ENCODE results near the gene RAI1.
A peak's percentile ranks its signal among the peaks of the same experiment; 100 is the strongest.

Gene RAI1

DNA sequence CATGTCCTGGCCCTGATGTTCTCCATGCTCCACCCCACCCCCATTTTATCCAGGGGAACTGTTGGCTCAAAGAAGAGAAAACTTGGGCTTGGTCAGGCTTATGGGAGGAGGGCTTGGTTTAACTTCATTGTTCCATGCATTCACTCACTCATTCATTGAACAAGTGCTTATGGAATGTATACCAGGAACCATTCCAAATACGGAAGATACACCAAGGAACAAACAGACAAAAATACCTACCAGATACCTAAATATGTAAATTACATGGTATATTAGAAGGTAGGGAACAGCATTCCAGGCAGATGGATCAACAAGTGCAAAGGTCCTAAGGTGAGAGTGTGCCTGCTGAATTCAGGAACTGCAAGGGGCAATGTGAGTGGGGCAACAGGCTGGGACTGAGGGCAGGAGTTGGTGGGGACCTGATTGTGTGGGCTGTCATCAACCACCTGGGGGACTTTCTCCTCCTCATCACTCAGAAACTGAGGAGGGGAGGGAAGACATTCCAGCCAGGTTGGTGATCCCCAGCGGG, 39.9 kb downstream of the RAI1 start:
- DNase-seq, result no peak

DNA sequence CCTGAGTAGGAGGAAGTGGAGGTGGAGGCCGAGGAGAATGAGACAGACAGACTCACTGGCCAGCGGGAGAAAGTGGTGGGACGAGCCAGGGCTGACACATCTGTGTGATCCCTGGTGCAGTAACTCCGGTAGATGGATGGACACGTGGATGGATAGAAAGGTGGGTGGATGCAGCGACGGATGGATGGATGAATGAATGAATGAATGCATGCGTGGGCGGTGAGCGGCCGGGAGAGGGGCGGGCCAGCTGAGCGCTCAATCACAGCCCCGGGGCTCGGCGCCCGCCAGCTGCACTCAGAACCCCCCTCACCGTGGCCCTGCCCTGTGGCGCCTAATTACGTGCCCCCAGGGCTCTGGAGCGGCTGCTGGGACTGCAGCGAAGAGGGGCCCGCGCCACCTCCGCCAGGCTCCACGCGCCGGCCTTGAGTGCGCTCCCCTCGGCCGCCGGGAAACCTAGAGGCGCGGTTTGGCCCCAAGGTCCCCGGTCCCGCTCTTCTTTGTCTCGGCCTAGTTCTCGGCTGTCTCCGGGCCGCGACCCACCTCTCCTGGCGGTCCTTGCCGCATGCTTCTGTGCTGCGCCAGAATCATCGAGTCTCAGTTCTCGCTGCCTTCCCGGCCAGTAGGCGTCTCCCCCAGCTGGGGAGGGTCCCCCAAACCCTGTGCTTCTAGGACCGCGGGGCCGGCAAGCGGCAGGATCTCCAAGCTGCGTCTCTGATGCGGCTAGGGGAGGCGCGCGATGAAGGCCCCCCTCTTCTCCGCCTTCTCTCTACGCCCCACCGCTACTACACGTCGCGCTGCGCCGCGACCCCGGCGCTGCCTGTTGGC, 41.0 kb downstream of the RAI1 start:
- DNase-seq, result no peak

DNA sequence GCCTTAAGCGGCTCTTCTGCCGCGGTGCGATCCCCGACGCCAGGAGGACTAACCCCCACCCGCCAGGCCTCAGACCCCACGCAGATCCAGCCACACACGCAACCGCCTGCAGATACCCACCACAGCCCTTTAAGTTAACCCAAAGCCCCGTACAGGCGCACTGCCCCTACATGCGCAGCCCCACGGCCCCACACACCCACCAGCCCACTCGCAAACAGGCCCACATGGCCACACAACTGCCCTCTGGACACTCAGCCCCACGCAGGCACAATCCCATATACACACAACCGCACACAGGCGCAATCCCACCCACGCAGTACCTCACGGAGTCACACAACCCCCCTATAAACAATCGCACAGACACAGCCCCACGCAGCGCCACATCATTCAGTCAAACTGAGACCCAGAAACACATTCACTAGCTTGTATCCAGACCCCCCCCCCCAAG, 41.7 kb downstream of the RAI1 start:
- no peak for DNase-seq

DNA sequence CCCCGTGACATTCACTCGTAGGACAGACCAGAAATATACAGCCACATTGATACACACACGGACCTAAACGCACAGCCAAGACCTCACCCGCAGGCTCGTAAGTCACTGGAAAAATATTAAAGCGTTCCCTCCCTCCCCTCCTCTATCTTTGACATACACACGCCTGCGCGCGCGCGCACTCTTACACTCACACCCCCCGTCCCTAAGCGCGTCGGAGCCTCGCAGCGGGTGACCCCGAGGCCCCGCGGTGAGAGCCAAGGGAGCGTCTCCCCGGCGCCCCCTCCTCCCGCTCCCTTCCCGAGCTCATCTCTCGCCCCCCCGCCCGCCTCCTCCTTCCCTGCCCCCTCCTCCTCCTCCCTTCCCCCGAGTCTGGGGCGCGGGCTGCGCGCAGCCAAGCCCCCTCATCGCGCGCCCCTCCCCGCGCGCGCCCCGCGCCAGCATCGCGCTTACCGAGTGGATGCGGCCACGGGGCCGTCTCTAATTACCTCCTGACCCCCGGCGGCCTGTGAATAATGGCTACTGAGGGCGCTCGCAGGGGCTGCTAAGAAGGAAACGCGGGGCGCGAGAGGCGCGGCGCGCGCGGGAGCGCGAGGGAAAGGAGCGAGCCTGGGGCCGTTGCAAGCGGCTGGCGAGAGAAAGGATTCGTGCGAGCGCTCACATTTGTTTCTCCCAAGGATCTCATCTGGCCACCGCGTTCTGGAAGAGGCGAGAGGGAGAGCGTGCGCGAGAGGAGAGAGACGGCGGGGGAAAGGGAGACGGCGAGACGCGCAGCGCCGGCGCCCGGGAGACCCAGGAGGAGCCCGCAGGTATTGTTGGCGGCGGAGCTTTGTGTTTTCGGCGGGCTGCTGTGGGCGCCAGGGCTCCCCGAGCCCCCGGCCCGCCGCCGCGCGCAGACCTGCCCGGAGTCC, 42.4 kb downstream of the RAI1 start:
- DNase-seq, result peak; percentile 5

DNA sequence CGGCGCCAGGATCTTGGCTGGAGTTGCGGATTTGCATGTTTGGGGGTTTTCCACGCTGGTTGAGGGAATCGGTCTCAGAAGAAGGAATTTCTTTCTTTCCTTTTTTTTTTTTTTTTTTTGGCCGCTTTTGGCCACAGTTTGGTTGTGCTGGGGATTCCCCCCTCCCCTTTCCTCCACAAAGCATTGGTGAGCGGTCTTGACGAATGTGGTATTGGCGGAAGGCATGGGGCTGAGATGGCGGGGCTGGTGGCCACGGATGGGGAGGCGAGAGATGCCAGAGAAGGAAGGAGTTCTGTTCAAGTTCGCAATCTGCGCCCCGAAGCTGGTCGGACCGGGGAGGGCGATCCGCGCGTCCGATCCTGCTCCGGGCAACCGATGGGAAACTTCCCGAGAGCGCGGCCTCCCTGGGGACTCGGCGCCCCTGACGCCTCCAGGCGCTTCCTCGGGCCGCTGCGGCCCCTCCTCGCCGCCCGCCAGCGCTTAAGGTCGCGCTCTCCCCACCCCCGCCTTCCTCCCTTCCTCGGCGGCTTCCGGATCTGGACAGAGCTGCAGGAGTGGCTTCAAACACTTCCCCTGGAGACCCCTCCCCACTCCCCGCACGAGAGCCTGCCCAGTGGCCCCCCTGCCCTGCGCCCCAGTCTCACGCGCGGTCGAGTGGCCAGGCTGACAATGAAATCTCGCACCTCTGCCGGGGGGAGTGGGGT, 43.2 kb downstream of the RAI1 start:
- peak; percentile 28 for DNase-seq

DNA sequence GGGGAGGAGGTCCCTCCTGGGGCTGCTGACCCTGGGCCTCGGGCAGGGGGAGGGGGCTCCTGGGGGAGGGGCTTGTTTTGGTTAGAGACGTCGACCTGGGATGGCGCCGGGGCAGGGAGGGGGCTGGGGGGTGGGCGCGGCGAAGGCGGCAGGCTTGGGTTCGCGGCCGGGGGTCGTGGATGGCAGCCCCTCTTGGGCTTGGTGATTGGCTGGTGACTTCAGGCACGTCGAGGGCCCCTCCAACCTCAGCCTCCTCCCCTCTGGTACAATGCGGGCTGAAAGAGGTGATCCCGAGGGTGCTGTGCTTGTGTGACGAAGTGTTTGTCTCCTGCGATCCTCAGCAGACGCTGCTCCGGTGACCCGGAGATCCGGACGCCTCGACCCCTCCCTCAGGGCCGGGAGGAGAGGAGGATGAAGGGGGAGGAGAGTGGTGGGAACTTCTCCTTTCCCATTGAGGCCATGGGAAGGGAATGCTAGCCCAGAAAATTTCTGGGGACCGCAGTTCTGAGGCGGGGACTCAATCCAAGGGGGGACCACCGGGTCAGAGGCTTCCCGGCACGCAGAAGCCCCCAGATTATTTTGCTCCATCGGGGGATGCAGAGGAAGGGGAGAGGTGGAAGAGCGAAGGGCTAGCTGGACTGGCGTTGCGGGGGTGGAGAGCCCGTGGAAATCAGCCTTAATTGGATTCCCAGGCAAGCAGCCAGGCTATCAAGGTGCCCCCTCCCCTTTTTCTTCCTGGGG, 43.9 kb downstream of the RAI1 start:
- no peak for DNase-seq

DNA sequence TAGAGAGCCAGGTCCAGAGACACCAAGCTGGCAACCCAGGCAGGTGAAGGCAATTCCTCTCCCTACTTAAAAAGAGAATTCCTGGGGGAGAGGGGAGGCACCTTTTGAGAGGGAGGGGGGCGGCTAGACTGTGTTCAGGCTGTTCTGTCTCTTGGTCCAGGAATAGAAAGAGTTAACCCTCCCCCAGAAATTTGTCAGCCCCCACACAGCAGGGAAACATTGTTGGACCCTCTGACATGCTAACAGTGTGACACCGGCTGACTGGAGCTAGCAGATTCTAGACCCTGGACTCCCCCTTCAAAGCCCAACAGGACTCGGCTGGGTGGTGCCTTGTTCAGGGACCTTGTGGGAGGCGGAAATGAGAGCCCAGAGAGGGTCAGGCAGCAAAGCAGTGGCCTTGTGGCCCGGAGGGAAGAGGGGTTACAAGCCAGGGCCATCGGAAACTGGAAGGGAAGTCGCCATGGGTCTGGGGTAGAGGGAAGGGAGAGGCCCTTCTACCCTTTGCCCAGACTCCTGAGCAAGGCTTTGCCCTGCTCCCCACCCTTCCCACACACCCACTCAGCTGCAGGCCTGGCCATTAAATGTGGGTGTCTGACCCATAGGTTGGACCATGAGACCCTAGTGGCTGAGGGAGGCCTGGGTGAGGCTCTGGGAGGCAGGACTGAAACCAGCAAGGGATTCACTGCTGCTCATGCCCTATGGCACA, 44.6 kb downstream of the RAI1 start:
- no peak for DNase-seq

DNA sequence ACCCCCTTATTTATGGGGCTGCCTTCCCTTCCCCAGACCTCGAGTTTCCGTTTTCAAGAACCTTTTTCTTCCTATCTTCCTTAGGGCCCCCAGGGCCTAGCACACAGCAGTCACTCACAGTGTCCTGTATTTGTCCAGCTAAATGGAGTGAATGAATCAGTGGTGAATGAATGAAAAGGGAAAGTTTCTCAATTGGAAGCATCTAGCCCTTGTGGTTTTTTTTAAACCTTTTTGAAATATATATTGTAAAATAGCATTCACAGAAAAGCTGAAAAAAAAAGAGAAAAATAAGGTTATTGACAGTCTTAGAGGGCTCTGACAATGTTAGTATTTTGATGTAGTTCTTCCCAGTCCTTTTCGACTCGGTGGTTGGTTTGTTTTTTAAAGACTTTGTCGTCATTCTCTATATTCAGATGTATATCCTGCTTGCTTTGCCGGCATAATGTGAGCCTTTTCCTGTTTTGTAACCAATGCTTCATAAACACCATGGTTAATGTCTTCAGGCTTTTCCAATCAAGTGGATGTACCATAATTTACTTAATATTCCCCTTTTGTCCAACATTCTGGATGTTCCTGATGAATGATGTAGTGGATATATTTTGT, 45.3 kb downstream of the RAI1 start:
- DNase-seq, result no peak

DNA sequence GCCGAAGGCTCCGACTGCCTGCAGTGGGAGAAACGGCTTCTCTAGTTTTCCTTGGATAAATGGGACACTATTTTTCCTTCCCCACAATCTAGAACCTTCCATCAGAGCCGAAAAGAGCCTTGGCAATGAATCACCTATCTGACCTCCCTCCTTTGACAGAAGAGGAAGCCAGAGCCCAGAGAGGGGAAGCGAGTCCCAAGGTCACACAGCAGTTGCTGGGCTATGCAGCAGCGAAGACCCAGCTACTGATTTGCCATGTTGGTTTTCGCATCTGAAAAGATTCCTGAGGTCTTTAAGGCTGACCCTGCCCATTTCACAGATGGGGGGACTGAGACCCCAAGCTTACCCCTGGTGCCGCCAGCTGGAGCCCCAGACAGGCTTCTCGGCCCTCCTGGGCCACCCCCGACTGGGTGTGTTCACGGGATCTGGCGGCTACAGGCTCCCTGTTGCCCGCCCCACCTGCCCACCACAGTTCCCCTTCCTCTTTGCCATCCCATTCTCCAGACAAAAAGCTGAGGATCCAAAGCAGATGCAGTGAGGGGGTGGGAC, 45.9 kb downstream of the RAI1 start:
- no peak for DNase-seq

DNA sequence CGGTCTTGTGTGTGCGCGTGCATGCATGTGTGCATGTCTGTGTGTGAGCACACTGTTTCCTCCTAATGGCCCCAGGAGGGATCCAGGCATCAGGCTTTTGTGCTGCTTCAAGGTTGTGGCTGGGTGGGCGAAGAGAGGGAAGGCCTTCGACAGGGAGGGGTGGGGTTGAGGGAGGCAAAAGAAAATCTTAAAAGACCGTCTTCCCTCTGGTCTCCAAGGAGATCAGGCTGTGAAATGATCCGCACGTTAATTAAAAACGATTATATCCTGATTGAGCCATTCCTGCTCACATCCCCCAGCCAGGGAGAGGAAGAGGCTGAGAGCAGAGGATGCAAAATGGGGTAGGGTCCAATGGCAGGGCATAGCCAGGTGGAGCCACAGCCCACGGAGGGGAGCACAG, 46.9 kb downstream of the RAI1 start:
- DNase-seq, result no peak

DNA sequence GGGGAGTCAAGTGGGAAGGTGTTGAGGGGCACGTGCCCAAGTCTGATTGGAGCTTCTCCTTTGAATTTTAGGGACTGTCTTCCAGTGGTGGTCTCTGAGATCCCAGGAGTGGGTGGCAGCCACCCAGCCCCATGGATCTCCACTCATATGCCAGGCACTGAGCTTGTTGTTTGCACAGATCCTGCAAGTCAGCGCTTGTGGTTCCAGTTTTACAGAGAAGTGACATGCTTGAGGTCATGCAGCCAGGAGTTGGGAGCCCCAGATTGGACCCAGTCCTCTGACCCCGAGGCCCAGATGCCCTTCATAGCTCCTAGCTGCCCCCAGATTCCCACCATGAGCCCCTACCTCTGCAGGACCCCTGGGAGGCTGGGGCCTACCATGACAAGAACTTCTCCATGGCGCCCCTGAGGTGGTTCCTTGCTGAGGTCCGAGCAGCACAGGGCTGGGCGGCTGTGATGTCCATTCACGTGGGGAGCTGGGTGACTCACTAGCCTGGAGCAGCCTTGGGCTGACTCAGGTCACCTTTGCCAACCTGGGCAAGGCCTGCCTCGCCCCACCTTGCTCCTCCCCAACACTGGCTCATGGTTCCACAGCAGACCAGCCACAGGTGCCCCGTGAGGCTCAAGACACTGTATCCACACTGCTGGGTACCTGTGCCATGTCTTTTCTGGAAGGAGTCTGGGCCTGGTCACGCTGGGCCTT, 47.4 kb downstream of the RAI1 start:
- DNase-seq, result no peak

DNA sequence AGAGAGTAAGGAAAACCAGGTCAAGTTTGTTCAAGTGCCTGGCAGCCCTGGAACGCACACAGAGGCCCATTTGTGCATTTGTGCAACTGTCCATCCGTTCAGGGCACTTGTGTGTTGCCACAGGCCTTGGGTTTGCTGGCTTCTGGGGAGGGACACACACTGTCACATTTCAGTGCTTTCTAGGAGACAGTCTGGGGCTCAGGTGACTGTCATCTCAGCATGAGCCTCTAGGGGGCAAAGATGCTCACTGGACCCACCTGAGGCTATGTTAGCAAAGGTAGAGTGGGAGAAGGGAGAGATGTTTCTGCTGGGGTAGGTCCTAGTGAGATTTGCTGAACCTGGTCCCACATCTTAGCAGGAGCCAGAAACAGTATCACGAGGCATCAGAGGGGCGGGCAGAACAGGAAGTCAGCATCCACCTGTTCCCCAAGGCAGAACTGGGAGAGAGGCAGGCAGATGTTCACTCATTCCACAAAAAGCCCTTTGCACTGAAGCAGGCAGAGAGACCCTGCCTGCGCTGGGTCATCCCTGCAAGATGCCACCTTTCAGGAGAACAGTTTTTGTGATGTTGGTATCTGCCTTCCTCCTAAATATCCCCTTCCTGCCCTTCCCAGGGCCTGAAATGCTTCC, 48.5 kb downstream of the RAI1 start:
- DNase-seq, result peak; percentile 58

DNA sequence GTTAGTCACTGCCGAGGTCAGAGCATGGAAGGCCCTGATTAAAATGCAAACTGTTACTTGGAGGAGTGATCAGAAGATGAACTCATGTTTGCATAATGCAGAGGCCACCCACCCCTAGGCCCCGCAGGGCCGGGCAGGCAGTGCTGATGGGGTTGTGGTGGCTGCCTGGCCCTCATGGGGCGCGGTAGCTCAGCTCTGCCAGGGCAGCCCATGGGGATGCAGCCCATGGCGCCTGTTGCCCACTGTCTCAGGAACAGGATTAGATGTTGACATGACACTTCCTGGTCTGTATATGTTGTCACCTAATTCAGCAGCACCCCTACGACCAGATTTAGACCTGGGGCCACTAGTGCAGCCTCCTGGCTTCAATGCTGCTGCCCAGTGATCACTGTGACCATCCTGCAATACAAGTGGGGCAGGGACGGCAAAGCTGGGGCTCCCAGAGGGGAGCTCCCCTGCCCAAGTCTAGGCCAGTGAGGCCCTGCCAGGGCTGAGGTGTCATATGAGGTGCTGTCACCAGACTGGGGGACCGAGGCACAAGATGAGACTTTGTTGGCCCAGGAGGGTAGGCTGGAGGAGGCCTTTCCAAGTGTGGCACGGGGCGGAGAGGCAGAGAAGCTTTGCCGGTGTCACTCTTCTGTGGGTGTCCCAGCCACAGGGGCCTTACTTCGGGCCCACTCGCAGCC, 49.1 kb downstream of the RAI1 start:
- DNase-seq, result no peak

DNA sequence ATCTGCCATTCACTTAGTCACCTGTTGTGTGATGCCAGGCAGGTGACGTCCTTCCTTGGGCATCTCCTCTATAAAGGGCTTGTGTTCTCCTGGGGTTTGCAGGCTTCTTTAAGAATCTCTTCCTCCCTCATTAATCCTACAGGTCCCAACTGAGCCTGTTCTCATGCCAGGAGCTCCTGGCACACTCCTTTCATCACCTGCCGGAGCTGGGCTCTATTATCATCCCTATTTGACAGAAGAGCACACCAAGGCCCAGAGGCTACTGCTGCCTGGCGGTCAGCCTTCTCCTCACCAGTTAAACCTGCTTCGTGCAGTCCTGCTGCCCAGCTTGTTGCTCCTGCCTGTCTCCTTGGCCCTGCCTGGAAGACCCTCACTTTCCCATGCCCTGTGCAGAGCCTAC, 51.2 kb downstream of the RAI1 start:
- DNase-seq, result no peak

DNA sequence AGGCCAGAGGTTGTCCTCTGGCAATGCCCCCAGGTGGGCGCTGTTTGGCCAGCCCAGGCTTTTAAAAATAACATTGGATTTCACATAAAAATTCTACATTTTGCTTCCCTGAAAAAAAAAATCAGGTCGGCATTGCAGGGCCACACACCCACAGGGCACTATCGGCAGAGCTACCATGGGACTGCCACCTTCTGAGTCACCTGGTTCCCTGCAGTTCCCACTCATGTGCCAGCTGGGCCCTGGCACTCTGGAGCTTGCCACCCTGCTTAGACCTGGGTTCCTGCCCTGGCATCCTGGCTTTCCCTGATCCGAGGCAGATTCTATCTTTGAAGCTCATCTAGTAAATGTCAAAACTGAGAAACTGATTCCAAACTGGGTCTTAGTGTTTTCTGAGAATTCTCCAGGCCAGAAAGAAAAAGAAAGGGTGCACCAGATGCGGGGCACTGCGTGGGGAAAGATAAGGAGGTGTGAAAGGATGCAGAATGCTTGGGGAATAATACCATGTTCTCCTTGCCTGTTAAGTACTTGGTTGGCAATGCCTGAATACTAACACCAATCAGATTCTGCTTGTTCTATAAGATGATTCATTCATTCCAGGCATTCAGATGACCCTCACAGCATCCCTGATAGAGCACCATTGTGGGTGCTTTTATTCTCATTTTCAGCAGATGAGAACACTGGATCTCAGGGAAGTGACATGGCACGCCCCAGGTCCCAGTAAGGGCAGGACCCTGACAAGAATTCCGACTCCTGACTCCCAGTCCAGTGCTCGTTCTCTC, 51.8 kb downstream of the RAI1 start:
- DNase-seq, result no peak

DNA sequence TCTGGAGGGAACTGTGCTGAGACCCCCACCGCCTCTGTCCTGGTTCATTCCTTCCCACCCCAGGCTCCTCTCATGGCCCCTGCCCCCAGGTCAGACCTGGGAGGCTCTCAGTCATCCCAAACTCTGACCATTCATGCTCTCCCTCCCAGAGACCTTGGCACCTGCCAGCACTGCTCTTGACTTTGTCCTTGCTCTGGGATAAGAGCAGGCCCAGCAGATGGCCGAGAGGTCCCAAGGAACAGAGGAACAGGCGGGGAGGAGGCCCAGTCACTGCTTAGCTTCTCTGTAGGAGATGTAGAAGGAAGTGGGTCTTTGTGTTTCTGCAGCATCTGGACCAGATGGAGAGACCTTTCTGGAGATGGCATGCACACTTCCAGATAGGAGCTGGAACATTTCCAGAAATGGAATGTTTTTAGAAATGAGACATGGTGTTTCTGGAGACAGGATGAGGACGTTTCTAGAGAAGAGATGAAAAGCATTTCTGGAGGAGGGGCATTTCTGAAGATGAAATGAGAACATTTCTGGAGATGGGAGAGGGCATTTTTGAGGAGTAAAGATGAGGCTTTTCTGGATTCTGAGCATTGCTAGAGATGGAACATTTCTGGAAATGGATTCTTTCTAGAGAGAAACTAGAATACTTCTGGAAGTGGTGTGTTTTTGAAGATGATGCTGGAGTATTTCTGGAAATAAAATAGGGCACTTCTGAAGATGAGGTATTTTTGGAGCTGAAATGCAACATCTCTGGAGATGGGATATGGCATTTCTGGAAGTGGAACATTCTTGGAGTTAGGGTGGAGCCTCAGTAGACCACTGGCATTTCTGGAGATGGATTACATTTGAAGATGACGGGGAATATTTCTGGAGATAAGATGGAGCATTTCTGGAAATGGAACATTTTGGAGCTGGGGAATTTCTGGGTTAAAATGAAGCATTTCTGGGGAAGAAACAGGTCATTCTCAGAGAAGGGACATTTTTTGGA, 55.2 kb downstream of the RAI1 start:
- DNase-seq, result no peak
